Measurements from ENCODE around the gene FAM237B. TPM values are rescaled to one million over a fixed set of nuclear protein-coding genes. Genes with fewer than 3 reads are reported as not detected.

FAM237B gene
- total and polyA plus RNA-seq, 2 of the 13 experiments (the other 11 are each of a cell fraction or from before 2014, with no cell fraction given): not detected

- in situ Hi-C loops (cut with HindIII; ENCODE audit: extremely low pct_ligation_motif_present, low pct_unique_long_range_greater_than_20kb): loop anchor here (10.0 kb wide), 1 partner anchor 114 kb away; the partner anchor contains the start of gene STEAP1
- Histone ChIP-seq H3K4me1 (ENCODE audit: insufficient read depth, low read length) (peaks cover 70% of the 10 kb centered on the region), H2AFZ (ENCODE audit: low read length) (no peak overlapping the region), H3K27me3 (ENCODE audit: control insufficient read depth in 1 of 2, insufficient read depth in 2 of 2, low read length in 2 of 2) (no peaks in the 10 kb centered on the region), H3K4me3 (replicated peaks in 1 of 3; ENCODE audit: insufficient read depth in 1 of 3, low read depth in 2 of 3, low read length in 3 of 3) (no peak overlapping the region), H3K9ac (ENCODE audit: insufficient read depth, low read depth, low read length) (no peak overlapping the region), H3K4me2 (ENCODE audit: low read depth, low read length) (no peak overlapping the region), H4K20me1 (ENCODE audit: insufficient read depth, low read length) (no peaks in the 10 kb centered on the region), H3K27ac (ENCODE audit: extremely low read length, insufficient read depth, low read length) (peak overlapping the region; percentile 21), H3K9me3 (ENCODE audit: low read length) (no peaks in the 10 kb centered on the region), H3K36me3 (replicated peaks in 1 of 2; ENCODE audit: control insufficient read depth in 1 of 2, insufficient read depth in 2 of 2, low read length in 2 of 2) (no peaks in the 10 kb centered on the region), H3K79me2 (ENCODE audit: insufficient read depth, low read length) (no peaks in the 10 kb centered on the region)
- POLR2A ChIA-PET: no interaction called here
- no peak for DNase-seq (ENCODE audit: low spot score)
- TF ChIP-seq ZC3H13 (CRISPR knock-in tag; IDR thresholded peaks at IDR 0.05) (no peak), ZNF383 (CRISPR knock-in tag; IDR thresholded peaks at IDR 0.05; ENCODE audit: borderline replicate concordance) (no peak), MBNL3 (CRISPR knock-in tag; conservative IDR thresholded peaks at IDR 0.05) (no peak), NR2F1 (CRISPR knock-in tag; IDR thresholded peaks at IDR 0.05) (no peak), MLLT10 (CRISPR knock-in tag; IDR thresholded peaks at IDR 0.05) (no peak), ZNF124 (CRISPR knock-in tag; IDR thresholded peaks at IDR 0.05) (no peak), ZGPAT (CRISPR knock-in tag; IDR thresholded peaks at IDR 0.05) (no peak), RORA (CRISPR knock-in tag; IDR thresholded peaks at IDR 0.05) (no peak), ZNF34 (CRISPR knock-in tag; IDR thresholded peaks at IDR 0.05; ENCODE audit: borderline replicate concordance) (no peak)
- TF ChIP-seq, protein P1, sequence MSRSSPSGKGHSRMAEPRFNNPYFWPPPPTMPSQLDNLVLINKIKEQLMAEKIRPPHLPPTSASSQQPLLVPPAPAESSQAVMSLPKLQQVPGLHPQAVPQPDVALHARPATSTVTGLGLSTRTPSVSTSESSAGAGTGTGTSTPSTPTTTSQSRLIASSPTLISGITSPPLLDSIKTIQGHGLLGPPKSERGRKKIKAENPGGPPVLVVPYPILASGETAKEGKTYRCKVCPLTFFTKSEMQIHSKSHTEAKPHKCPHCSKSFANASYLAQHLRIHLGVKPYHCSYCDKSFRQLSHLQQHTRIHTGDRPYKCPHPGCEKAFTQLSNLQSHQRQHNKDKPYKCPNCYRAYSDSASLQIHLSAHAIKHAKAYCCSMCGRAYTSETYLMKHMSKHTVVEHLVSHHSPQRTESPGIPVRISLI (CRISPR knock-in tag; IDR thresholded peaks at IDR 0.05; ENCODE audit: borderline replicate concordance): no peak
- TF ChIP-seq, protein P2, sequence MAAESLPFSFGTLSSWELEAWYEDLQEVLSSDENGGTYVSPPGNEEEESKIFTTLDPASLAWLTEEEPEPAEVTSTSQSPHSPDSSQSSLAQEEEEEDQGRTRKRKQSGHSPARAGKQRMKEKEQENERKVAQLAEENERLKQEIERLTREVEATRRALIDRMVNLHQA (CRISPR knock-in tag; IDR thresholded peaks at IDR 0.05): no peak
- WGBS (ENCODE audit: low lambda C conversion rate): 24% methylated on average over 1 of the region's 1 CpG
- ATAC-seq: no peak
- FAIRE-seq: no peak
- CTCF ChIA-PET (ENCODE audit: low intra/inter-chr PET ratio, low total read pairs): no interaction called here
- intact Hi-C loops (cut with micrococcal nuclease; ENCODE audit: unreplicated experiment): loop anchor here (5.0 to 10.0 kb wide), 3 partner anchors 78 to 158 kb away; partner anchors contain the start of genes CLDN12 and GTPBP10
- no TSS peak for BruUV-seq (replicated peaks)
Measured at GRCh38 chr7:90269163-90269562, 51.9 kb downstream of the FAM237B start.
